H1 (cell line): ENCODE results near the gene USP3. TPM values are rescaled to one million over a fixed set of nuclear protein-coding genes. Genes with fewer than 3 reads are reported as not detected.
A peak's percentile ranks its signal among the peaks of the same experiment; 100 is the strongest.

Source experiments
- CTCF ChIA-PET: fragments of 300-600 bp; sonication (Branson Sonifier 250); formaldehyde crosslinking; loops from one replicate; lab custom pipeline; 2021; ENCODE audit not compliant: partially characterized antibody; lab: Charles Lee
- POLR2A ChIA-PET: fragments of 300-600 bp; sonication (Branson Sonifier 250); formaldehyde crosslinking; loops from one replicate; lab custom pipeline; 2021; ENCODE audit warnings: inconsistent platforms; ENCODE audit not compliant: partially characterized antibody; lab: Charles Lee
- DNase-seq, 2 experiments: peaks; one replicate each; pipeline versions ENCODE4 v3.0.0 to v3.0.0-alpha.2; 2010 to 2022; ENCODE audit warnings: low spot score in 2 of 2, low read depth in 1 of 2, mixed read lengths in 1 of 2
- FAIRE-seq: peaks from 2 replicates; lab custom pipeline; 2011; peaks lifted over from hg19 to GRCh38; lab: Jason Lieb, UNC
- H2AFZ ChIP-seq: 2 replicates; pipeline ENCODE4 v1.8.1; 2012; ENCODE audit warnings: low read length, inconsistent platforms
- H2AK5ac ChIP-seq: 2 replicates; pipeline ENCODE4 v1.6.1; 2013; ENCODE audit warnings: low read depth, low read length
- H2BK120ac ChIP-seq: replicated peaks from 2 replicates; pipeline ENCODE3; 2013; ENCODE audit warnings: low read depth, low read length, inconsistent platforms
- H2BK12ac ChIP-seq: 2 replicates; pipeline ENCODE4 v1.6.1; 2013; ENCODE audit warnings: low read depth, low read length
- H2BK15ac ChIP-seq: 2 replicates; pipeline ENCODE4 v1.6.1; 2013; ENCODE audit warnings: low read length
- H2BK20ac ChIP-seq: 2 replicates; pipeline ENCODE4 v1.6.1; 2013; ENCODE audit warnings: low read length
- H2BK5ac ChIP-seq: 2 replicates; pipeline ENCODE4 v1.6.1; 2013; ENCODE audit warnings: low read depth, low read length
- H3K14ac ChIP-seq: 2 replicates; pipeline ENCODE4 v1.6.1; 2013; ENCODE audit warnings: inconsistent platforms; ENCODE audit not compliant: insufficient read length
- H3K18ac ChIP-seq: 2 replicates; pipeline ENCODE4 v1.6.1; 2013; ENCODE audit warnings: low read length; ENCODE audit errors: extremely low read depth
- H3K23ac ChIP-seq: 2 replicates; pipeline ENCODE4 v1.6.1; 2013; ENCODE audit warnings: inconsistent platforms; ENCODE audit not compliant: insufficient read length
- H3K23me2 ChIP-seq: 2 replicates; pipeline ENCODE4 v1.6.1; 2013; ENCODE audit warnings: low read depth, low read length
- H3K27ac ChIP-seq: 2 replicates; pipeline ENCODE4 v1.6.1; 2011; ENCODE audit warnings: low read depth, low read length, inconsistent platforms
- H3K27me3 ChIP-seq, 4 experiments: replicated peaks in 1 of 4; 1 replicate in 1 of 4; 2 replicates in 3 of 4; pipeline versions ENCODE4 v1.6.1 to v1.8.1; 2011 to 2013; ENCODE audit warnings: low read length in 3 of 4, mild to moderate bottlenecking in 3 of 4, inconsistent platforms in 2 of 4, mixed read lengths in 2 of 4, moderate library complexity in 1 of 4; ENCODE audit not compliant: control insufficient read depth in 3 of 4, insufficient read depth in 3 of 4; ENCODE audit errors: extremely low read depth in 1 of 4
- H3K36me3 ChIP-seq, 4 experiments: 2 replicates each; pipeline versions ENCODE4 v1.6.1 to v1.8.1; 2011 to 2013; ENCODE audit warnings: mild to moderate bottlenecking in 4 of 4, low read length in 3 of 4, moderate library complexity in 2 of 4, control low read depth in 1 of 4, inconsistent platforms in 1 of 4; ENCODE audit not compliant: insufficient read depth in 4 of 4, control insufficient read depth in 2 of 4
- H3K4ac ChIP-seq: replicated peaks from 2 replicates; pipeline ENCODE3; 2013; ENCODE audit warnings: low read length, low read depth, mixed read lengths, inconsistent platforms; ENCODE audit not compliant: insufficient read length
- H3K4me1 ChIP-seq, 4 experiments: replicated peaks in 1 of 4; 1 replicate in 1 of 4; 2 replicates in 3 of 4; pipeline versions ENCODE4 v1.6.1 to v1.8.1; 2011 to 2013; ENCODE audit warnings: low read length in 3 of 4, inconsistent platforms in 2 of 4, mixed read lengths in 1 of 4; ENCODE audit not compliant: insufficient read depth in 4 of 4, control insufficient read depth in 3 of 4
- H3K4me2 ChIP-seq, 2 experiments: 2 replicates each; pipeline versions ENCODE4 v1.6.1 to v1.8.1; 2011 to 2013; ENCODE audit warnings: low read depth in 2 of 2, low read length in 2 of 2, control low read depth in 1 of 2, inconsistent platforms in 1 of 2, mild to moderate bottlenecking in 1 of 2; ENCODE audit not compliant: insufficient read depth in 1 of 2
- H3K4me3 ChIP-seq, 4 experiments: fragments of 200-600, 300-600 bp in 1 of 4; sonication (generic), shearing (Covaris generic), sonication (Bioruptor Twin) in 1 of 4; 2 replicates each; pipeline versions ENCODE4 v1.5.1 to v1.8.1; 2011 to 2016; ENCODE audit warnings: low read length in 4 of 4, low read depth in 3 of 4, control low read depth in 2 of 4, inconsistent platforms in 2 of 4, mild to moderate bottlenecking in 2 of 4, mixed read lengths in 1 of 4, moderate library complexity in 1 of 4; ENCODE audit not compliant: insufficient read depth in 2 of 4; ENCODE audit errors: extremely low read depth in 1 of 4
- H3K56ac ChIP-seq: replicated peaks from 2 replicates; pipeline ENCODE3; 2013; ENCODE audit warnings: low read depth, mild to moderate bottlenecking, mixed read lengths, low read length, inconsistent platforms; ENCODE audit not compliant: insufficient read length
- H3K79me1 ChIP-seq: 2 replicates; pipeline ENCODE4 v1.6.1; 2013; ENCODE audit warnings: low read depth, low read length, control low read depth
- H3K79me2 ChIP-seq, 2 experiments: 2 replicates each; pipeline versions ENCODE4 v1.6.1 to v1.8.1; 2012 to 2013; ENCODE audit warnings: low read length in 2 of 2, mild to moderate bottlenecking in 2 of 2, inconsistent platforms in 1 of 2; ENCODE audit not compliant: insufficient read depth in 2 of 2, control insufficient read depth in 1 of 2
- H3K9ac ChIP-seq, 4 experiments: replicated peaks in 1 of 4; 1 replicate in 1 of 4; 2 replicates in 3 of 4; pipeline versions ENCODE4 v1.6.1 to v1.8.1; 2011 to 2013; ENCODE audit warnings: low read depth in 3 of 4, low read length in 3 of 4, control low read depth in 2 of 4, mild to moderate bottlenecking in 2 of 4, moderate library complexity in 2 of 4, inconsistent platforms in 1 of 4; ENCODE audit errors: extremely low read depth in 1 of 4
- H3K9me3 ChIP-seq, 2 experiments: 2 replicates each; pipeline versions ENCODE4 v1.6.1 to v1.8.1; 2012 to 2013; ENCODE audit warnings: mild to moderate bottlenecking in 2 of 2, moderate library complexity in 2 of 2, control low read depth in 1 of 2, inconsistent platforms in 1 of 2, low read depth in 1 of 2, low read length in 1 of 2, mixed read lengths in 1 of 2; ENCODE audit not compliant: insufficient read depth in 2 of 2
- H4K20me1 ChIP-seq, 2 experiments: replicated peaks in 1 of 2; 2 replicates each; pipeline versions ENCODE3 to v1.8.1; 2011 to 2013; ENCODE audit warnings: inconsistent platforms in 2 of 2, low read length in 2 of 2, mild to moderate bottlenecking in 1 of 2; ENCODE audit not compliant: insufficient read depth in 2 of 2, control insufficient read depth in 1 of 2
- H4K5ac ChIP-seq: 2 replicates; pipeline ENCODE4 v1.6.1; 2013; ENCODE audit warnings: low read length, low read depth, mixed read lengths, inconsistent platforms; ENCODE audit not compliant: insufficient read length
- H4K8ac ChIP-seq: 2 replicates; pipeline ENCODE4 v1.8.0; 2013; ENCODE audit warnings: mild to moderate bottlenecking, moderate library complexity, low read length, inconsistent platforms; ENCODE audit not compliant: insufficient read depth; ENCODE audit errors: extremely low read depth
- H4K91ac ChIP-seq: replicated peaks from 2 replicates; pipeline ENCODE3; 2013; ENCODE audit warnings: low read length, mixed read lengths, inconsistent platforms; ENCODE audit not compliant: insufficient read length
- EZH2 ChIP-seq: fragments of 200-600 bp; sonication (generic); IDR thresholded peaks from 2 replicates; pipeline ENCODE4 v1.7.1; 2012; ENCODE audit warnings: low read depth, mild to moderate bottlenecking, moderate library complexity, low read length, inconsistent platforms; ENCODE audit not compliant: severe bottlenecking
- MAX ChIP-seq: IDR thresholded peaks from 2 replicates; pipeline ENCODE4 v1.6.1; 2012; ENCODE audit warnings: inconsistent platforms
- PHF8 ChIP-seq: fragments of 200-600 bp; sonication (generic); conservative IDR thresholded peaks from 2 replicates; pipeline ENCODE4 v1.7.1; 2012; ENCODE audit warnings: low read depth, mild to moderate bottlenecking, inconsistent platforms, low read length, moderate library complexity
- POLR2A ChIP-seq, 2 experiments: IDR thresholded peaks; 1 replicate in 1 of 2; 2 replicates in 1 of 2; pipeline ENCODE4 v1.6.1; 2011; ENCODE audit warnings: low read depth in 2 of 2, low read length in 2 of 2, mild to moderate bottlenecking in 2 of 2; ENCODE audit errors: control extremely low read depth in 1 of 2
- SUZ12 ChIP-seq: fragments of 200-600 bp; sonication (generic); IDR thresholded peaks from 2 replicates; pipeline ENCODE4 v1.6.1; 2012; ENCODE audit warnings: mild to moderate bottlenecking, inconsistent platforms, low read length, moderate library complexity, mixed read lengths
- YY1 ChIP-seq: IDR thresholded peaks from 2 replicates; pipeline ENCODE4 v1.6.1; 2011; ENCODE audit warnings: low read depth, mild to moderate bottlenecking, low read length
- WGBS, 2 experiments: shearing (Covaris generic) in 1 of 2; methylation state at CpG; one replicate each; pipeline versions ENCODE4 v1.1.6 to v1.1.7; 2013 to 2015; ENCODE audit warnings: low lambda C conversion rate in 2 of 2, mixed read lengths in 2 of 2, inconsistent platforms in 1 of 2, low coverage in 1 of 2, missing lambda C conversion rate in 1 of 2; ENCODE audit not compliant: insufficient replicate concordance in 2 of 2, insufficient coverage in 1 of 2, insufficient read length in 1 of 2; ENCODE audit errors: extremely low coverage in 1 of 2, missing lambda C conversion rate in 1 of 2; 5-methylcytosine and 5-hydroxymethylcytosine counted together
- polyA plus RNA-seq, 7 experiments: library from polyadenylated mRNA; depleted of rRNA in 3 of 7; stranded (reverse) in 5 of 7; unstranded in 2 of 7; fragments of >200 nt in 5 of 7; fragments of 200-250 nt in 2 of 7; gene quantifications; 1 replicate in 5 of 7; 2 replicates in 1 of 7; 4 replicates in 1 of 7; pipeline versions ENCODE4 v1.2.1 to v1.2.3, GENCODE V29; 2011 to 2013; ENCODE audit warnings: missing spikeins in 2 of 7, mixed read lengths in 2 of 7
- total RNA-seq: library from RNA; stranded (reverse); fragmentation: NEBNext Ultra II Directional; extraction: Animal tissue kit (Norgen Biotek cat#: 25700); gene quantifications from 2 replicates; pipeline ENCODE4 v1.2.1, GENCODE V29; 2021
- TF ChIP-seq, protein P1 (sequence below): IDR thresholded peaks from 2 replicates; pipeline ENCODE4 v1.6.1; 2012; ENCODE audit warnings: inconsistent platforms
- TF ChIP-seq, protein P2 (sequence below), 3 experiments: IDR thresholded peaks; 1 replicate in 2 of 3; 2 replicates in 1 of 3; pipeline versions ENCODE4 v1.5.1 to v1.6.1; 2011; ENCODE audit warnings: low read length in 3 of 3, mild to moderate bottlenecking in 3 of 3, inconsistent platforms in 2 of 3, low read depth in 1 of 3, moderate library complexity in 1 of 3; ENCODE audit not compliant: insufficient read depth in 1 of 3; ENCODE audit errors: control extremely low read depth in 1 of 3

The USP3 gene
- total and polyA plus RNA-seq, 2 of the 8 experiments (the other 6 are each of a cell fraction or from before 2014, with no cell fraction given): 15.5 to 16.2 TPM

DNA sequence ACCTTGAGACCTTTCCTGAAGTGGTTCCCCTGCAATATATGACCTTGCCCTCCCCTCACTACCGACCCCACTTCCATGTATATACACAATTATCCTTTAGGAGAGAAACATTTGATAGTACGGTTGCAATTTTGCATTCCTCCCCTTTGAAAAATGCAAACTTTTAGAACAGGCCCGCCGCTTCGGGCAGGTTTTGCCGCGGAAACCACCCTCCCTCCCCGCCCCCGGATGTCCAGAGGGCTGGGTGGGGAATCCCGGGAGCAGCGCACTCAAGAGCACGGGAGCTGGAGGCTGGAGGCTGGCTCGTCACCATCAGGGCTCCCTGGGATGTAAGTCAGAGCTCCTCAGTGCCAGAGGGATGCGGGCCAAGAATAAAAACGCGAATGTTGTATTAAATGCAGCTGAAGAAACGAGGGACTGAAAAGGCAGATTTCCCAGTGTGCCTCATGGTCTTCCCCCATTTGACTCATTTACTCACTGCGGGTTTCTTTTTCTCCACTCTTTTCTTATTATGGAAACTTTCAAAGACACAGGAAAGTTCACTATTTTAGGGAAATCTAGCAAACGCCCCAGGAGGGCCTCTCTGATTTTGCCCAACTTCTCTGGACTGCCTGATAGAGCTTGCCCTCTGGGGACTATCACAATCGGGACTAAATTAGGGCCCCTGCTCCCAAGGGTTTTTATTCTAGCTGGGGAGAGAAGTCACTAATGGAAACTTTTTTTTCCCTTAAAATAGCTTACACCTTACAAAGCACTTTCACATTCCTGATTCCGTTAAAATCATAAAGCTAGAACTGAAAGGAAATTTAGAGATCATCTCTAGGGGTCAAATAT lies 2.9 kb upstream of the USP3 start:
- FAIRE-seq: no peak
- Histone ChIP-seq H3K18ac (no peak overlapping the region), H2BK5ac (no peak overlapping the region), H3K14ac (no peak overlapping the region), H4K8ac (no peak overlapping the region), H3K27ac (no peak overlapping the region), H2BK20ac (no peak overlapping the region), H2AFZ (no peak overlapping the region), H3K36me3 (no peaks in the 10 kb centered on the region), H4K91ac (no peak overlapping the region), H3K27me3 (peaks cover 24 to 76% (median 60%) of the 10 kb centered on the region in 4 experiments), H2BK12ac (no peak overlapping the region), H3K79me1 (no peaks in the 10 kb centered on the region), H4K20me1 (peaks cover 2 to 10% of the 10 kb centered on the region in 2 experiments), H2AK5ac (no peak overlapping the region), H3K23ac (no peak overlapping the region), H3K79me2 (peaks cover 0 to 7% of the 10 kb centered on the region in 2 experiments; a peak in 1 of 4 replicates), H3K4me2 (peak overlapping the region; percentile 38 to 63), H3K4me3 (peak overlapping the region; percentile 3 to 49 (median 19); a peak in 6 of 8 replicates), H3K4ac (no peak overlapping the region), H2BK120ac (no peak overlapping the region), H4K5ac (no peak overlapping the region), H3K9ac (no peak overlapping the region), H3K9me3 (no peaks in the 10 kb centered on the region), H3K56ac (no peak overlapping the region), H3K4me1 (peaks cover 7 to 16% (median 12%) of the 10 kb centered on the region in 4 experiments), H2BK15ac (no peak overlapping the region), H3K23me2 (peaks cover 14% of the 10 kb centered on the region)
- DNase-seq: no peak
- WGBS, 2 experiments: 10% methylated on average over 19 of the region's 21 CpGs; no CpG with 5 or more reads in 1 of the 2 experiments
- ChIA-PET POLR2A (no interaction called here), CTCF (interaction anchor here (1.2 to 1.9 kb wide), 5 partner anchors 13 to 64 kb away, joined by 4 to 9 read pairs (median 4); no protein-coding TSS in a partner anchor)
- TF ChIP-seq, protein P1, sequence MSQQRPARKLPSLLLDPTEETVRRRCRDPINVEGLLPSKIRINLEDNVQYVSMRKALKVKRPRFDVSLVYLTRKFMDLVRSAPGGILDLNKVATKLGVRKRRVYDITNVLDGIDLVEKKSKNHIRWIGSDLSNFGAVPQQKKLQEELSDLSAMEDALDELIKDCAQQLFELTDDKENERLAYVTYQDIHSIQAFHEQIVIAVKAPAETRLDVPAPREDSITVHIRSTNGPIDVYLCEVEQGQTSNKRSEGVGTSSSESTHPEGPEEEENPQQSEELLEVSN: no peak; the same call in 1 of the 2 replicates
- no peak for TF ChIP-seq POLR2A (IDR thresholded peaks at IDR 0.05; ENCODE audit: control extremely low read depth in 1 of 2, low read depth in 2 of 2, low read length in 2 of 2)
- peak; percentile 56 for TF ChIP-seq EZH2
- TF ChIP-seq, protein P2, sequence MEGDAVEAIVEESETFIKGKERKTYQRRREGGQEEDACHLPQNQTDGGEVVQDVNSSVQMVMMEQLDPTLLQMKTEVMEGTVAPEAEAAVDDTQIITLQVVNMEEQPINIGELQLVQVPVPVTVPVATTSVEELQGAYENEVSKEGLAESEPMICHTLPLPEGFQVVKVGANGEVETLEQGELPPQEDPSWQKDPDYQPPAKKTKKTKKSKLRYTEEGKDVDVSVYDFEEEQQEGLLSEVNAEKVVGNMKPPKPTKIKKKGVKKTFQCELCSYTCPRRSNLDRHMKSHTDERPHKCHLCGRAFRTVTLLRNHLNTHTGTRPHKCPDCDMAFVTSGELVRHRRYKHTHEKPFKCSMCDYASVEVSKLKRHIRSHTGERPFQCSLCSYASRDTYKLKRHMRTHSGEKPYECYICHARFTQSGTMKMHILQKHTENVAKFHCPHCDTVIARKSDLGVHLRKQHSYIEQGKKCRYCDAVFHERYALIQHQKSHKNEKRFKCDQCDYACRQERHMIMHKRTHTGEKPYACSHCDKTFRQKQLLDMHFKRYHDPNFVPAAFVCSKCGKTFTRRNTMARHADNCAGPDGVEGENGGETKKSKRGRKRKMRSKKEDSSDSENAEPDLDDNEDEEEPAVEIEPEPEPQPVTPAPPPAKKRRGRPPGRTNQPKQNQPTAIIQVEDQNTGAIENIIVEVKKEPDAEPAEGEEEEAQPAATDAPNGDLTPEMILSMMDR (IDR thresholded peaks at IDR 0.05; ENCODE audit: control extremely low read depth in 1 of 3, insufficient read depth in 1 of 3, low read depth in 1 of 3, low read length in 3 of 3): no peak
- no peak for TF ChIP-seq PHF8
- no peak for TF ChIP-seq MAX
- peak; percentile 70 for TF ChIP-seq SUZ12
- TF ChIP-seq YY1: no peak
